GM12878 (cell line): Measurements from ENCODE around the gene NOP10. TPM values are rescaled to one million over a fixed set of nuclear protein-coding genes. Genes with fewer than 3 reads are reported as not detected.

Experiments
- MLLT1 ChIP-seq: fragments of 450-650 bp; IDR thresholded peaks from 2 replicates; pipeline ENCODE4 v1.6.1; 2016; ENCODE audit warnings: mild to moderate bottlenecking
- STAT3 ChIP-seq: IDR thresholded peaks from 2 replicates; pipeline ENCODE4 v1.6.1; 2011; ENCODE audit warnings: low read depth, low read length, improper control_type of control experiment
- ZNF592 ChIP-seq: fragments of 450-650 bp; IDR thresholded peaks from 2 replicates; pipeline ENCODE4 v1.6.1; 2017; ENCODE audit warnings: mild to moderate bottlenecking, moderate library complexity
- polyA plus RNA-seq, 11 experiments: library from polyadenylated mRNA; depleted of rRNA in 4 of 11; unstranded in 6 of 11; stranded (reverse) in 5 of 11; fragments of >200 nt; fragmentation: Nextera tagmentation in 4 of 11; fragmentation: Illumina TruSeq in 1 of 11; extraction: Ambion mirVana in 4 of 11; extraction: Trizol in 1 of 11; gene quantifications; 1 replicate in 1 of 11; 2 replicates in 10 of 11; pipeline versions ENCODE4 v1.2.1 to v1.2.3, GENCODE V29; 2011 to 2016; ENCODE audit warnings: inconsistent platforms in 2 of 11, missing spikeins in 2 of 11, low read depth in 1 of 11
- total RNA-seq, 4 experiments: library from RNA; depleted of rRNA in 3 of 4; stranded (reverse); fragments of >200 nt in 3 of 4; fragmentation: Illumina TruSeq in 1 of 4; extraction: Trizol in 1 of 4; gene quantifications; 2 replicates each; pipeline versions ENCODE4 v1.2.1 to v1.2.3, GENCODE V29; 2013 to 2021

NOP10 gene
- total and polyA plus RNA-seq, 10 of the 15 experiments (the other 5 are each of a cell fraction or from before 2014, with no cell fraction given): 225 to 1,778 (median 537) TPM

- TF ChIP-seq MLLT1 (no peak), STAT3 (no peak), ZNF592 (no peak)
- TF ChIP-seq, all 136 proteins: peak for 35
Observed at GRCh38 chr15:34337557-34338306, 5.2 kb downstream of the NOP10 start, which contains the start of gene SLC12A6 (continued).
